ENCODE data around the gene CRACR2B. TPM values are rescaled to one million over a fixed set of nuclear protein-coding genes. Genes with fewer than 3 reads are reported as not detected.

The CRACR2B gene
- total and polyA plus RNA-seq, 2 of the 13 experiments (the other 11 are each of a cell fraction or from before 2014, with no cell fraction given), result 14.9 to 21.0 TPM

DNA sequence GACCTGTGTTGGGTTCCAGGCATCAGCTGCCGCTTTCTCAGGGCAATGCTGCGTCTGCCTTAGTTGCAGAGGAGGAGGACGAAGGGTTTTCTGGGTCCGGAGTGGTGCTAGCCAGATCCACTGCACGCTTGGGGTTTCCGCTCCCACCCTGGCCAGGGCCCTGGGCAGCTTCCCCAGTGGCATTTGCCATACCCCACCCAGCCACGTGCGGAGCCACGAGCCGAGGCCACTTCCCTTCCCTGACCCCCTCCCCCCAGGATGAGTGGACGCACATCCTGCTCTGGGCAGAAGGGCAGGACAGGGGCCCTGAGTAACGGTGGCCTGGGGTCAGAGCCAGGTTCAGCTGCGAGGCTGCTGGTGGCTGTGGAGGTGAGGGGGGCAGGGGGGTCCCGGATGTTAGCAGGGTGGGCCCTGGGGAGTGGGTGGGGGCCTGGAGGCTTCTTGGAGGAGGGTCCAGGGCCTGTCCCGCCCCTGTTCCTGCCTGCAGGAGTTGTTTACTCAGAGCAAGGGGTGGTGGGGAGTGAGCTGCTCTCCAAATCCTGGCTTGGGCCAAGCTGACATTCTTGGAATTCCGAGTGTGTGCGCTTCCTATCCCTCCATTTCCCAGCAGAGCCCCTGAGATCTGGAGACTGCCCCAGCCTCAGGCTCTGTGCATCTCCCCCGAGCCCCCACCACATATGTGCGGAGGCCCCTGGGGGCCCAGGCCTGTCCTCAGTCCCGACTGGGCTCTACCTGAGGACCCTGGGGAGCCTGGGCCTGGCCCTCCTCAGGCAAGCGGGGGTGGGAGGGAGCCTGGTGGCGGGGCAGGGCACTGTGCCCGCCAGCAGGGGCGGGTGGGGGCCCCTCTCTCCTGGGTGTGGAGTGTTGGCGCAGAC is 16.3 kb downstream of the CRACR2B start (continued):
- TF ChIP-seq, protein P1, sequence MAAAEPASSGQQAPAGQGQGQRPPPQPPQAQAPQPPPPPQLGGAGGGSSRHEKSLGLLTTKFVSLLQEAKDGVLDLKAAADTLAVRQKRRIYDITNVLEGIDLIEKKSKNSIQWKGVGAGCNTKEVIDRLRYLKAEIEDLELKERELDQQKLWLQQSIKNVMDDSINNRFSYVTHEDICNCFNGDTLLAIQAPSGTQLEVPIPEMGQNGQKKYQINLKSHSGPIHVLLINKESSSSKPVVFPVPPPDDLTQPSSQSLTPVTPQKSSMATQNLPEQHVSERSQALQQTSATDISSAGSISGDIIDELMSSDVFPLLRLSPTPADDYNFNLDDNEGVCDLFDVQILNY (CRISPR knock-in tag; conservative IDR thresholded peaks at IDR 0.05), result no peak
- TF ChIP-seq ZNF432 (CRISPR knock-in tag; IDR thresholded peaks at IDR 0.05; ENCODE audit: borderline replicate concordance), result no peak
- TF ChIP-seq SRSF9 (IDR thresholded peaks at IDR 0.05; ENCODE audit: borderline replicate concordance, insufficient read depth, low read depth, low read length, poor library complexity, severe bottlenecking), result no peak
- no peak for TF ChIP-seq TCF7L2 (IDR thresholded peaks at IDR 0.05; ENCODE audit: low read depth, low read length)
- no peak for TF ChIP-seq GABPA (IDR thresholded peaks at IDR 0.05; ENCODE audit: low read depth, low read length)
- peak; percentile 77 for TF ChIP-seq GABPA (CRISPR knock-in tag; IDR thresholded peaks at IDR 0.05; ENCODE audit: low read depth)
- TF ChIP-seq WIZ (CRISPR knock-in tag; IDR thresholded peaks at IDR 0.05), result no peak
- no peak for TF ChIP-seq ZNF777 (CRISPR knock-in tag; IDR thresholded peaks at IDR 0.05)
- TF ChIP-seq, protein P2, sequence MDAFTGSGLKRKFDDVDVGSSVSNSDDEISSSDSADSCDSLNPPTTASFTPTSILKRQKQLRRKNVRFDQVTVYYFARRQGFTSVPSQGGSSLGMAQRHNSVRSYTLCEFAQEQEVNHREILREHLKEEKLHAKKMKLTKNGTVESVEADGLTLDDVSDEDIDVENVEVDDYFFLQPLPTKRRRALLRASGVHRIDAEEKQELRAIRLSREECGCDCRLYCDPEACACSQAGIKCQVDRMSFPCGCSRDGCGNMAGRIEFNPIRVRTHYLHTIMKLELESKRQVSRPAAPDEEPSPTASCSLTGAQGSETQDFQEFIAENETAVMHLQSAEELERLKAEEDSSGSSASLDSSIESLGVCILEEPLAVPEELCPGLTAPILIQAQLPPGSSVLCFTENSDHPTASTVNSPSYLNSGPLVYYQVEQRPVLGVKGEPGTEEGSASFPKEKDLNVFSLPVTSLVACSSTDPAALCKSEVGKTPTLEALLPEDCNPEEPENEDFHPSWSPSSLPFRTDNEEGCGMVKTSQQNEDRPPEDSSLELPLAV (CRISPR knock-in tag; conservative IDR thresholded peaks at IDR 0.05; ENCODE audit: low read depth), result no peak
- TF ChIP-seq ZNF33A (CRISPR knock-in tag; IDR thresholded peaks at IDR 0.05; ENCODE audit: borderline replicate concordance), result no peak
- TF ChIP-seq MBD4 (IDR thresholded peaks at IDR 0.05; ENCODE audit: borderline replicate concordance, low read length), result no peak
- TF ChIP-seq, protein P3, sequence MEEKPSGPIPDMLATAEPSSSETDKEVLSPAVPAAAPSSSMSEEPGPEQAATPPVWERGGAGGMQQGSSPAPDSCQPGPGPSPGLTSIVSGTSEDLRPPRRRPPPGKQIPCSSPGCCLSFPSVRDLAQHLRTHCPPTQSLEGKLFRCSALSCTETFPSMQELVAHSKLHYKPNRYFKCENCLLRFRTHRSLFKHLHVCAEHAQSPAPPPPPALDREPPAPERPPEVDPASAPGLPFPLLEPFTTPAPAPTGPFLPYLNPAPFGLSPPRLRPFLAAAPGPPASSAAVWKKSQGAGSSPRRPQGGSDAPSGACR (CRISPR knock-in tag; IDR thresholded peaks at IDR 0.05), result no peak
- no peak for TF ChIP-seq ZNF260 (CRISPR knock-in tag; IDR thresholded peaks at IDR 0.05; ENCODE audit: borderline replicate concordance, low read depth)
- TF ChIP-seq MLLT10 (CRISPR knock-in tag; IDR thresholded peaks at IDR 0.05), result no peak
- no peak for TF ChIP-seq ZNF672 (CRISPR knock-in tag; IDR thresholded peaks at IDR 0.05)
- TF ChIP-seq, protein P4, sequence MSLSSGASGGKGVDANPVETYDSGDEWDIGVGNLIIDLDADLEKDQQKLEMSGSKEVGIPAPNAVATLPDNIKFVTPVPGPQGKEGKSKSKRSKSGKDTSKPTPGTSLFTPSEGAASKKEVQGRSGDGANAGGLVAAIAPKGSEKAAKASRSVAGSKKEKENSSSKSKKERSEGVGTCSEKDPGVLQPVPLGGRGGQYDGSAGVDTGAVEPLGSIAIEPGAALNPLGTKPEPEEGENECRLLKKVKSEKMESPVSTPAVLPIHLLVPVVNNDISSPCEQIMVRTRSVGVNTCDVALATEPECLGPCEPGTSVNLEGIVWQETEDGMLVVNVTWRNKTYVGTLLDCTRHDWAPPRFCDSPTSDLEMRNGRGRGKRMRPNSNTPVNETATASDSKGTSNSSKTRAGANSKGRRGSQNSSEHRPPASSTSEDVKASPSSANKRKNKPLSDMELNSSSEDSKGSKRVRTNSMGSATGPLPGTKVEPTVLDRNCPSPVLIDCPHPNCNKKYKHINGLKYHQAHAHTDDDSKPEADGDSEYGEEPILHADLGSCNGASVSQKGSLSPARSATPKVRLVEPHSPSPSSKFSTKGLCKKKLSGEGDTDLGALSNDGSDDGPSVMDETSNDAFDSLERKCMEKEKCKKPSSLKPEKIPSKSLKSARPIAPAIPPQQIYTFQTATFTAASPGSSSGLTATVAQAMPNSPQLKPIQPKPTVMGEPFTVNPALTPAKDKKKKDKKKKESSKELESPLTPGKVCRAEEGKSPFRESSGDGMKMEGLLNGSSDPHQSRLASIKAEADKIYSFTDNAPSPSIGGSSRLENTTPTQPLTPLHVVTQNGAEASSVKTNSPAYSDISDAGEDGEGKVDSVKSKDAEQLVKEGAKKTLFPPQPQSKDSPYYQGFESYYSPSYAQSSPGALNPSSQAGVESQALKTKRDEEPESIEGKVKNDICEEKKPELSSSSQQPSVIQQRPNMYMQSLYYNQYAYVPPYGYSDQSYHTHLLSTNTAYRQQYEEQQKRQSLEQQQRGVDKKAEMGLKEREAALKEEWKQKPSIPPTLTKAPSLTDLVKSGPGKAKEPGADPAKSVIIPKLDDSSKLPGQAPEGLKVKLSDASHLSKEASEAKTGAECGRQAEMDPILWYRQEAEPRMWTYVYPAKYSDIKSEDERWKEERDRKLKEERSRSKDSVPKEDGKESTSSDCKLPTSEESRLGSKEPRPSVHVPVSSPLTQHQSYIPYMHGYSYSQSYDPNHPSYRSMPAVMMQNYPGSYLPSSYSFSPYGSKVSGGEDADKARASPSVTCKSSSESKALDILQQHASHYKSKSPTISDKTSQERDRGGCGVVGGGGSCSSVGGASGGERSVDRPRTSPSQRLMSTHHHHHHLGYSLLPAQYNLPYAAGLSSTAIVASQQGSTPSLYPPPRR (CRISPR knock-in tag; IDR thresholded peaks at IDR 0.05; ENCODE audit: borderline replicate concordance), result peak; percentile 79; the same call in 1 of the 2 replicates
- TF ChIP-seq ZNF44 (CRISPR knock-in tag; IDR thresholded peaks at IDR 0.05), result no peak
- TF ChIP-seq HNRNPLL (IDR thresholded peaks at IDR 0.05; ENCODE audit: low read depth, low read length, poor library complexity, severe bottlenecking), result no peak

Measured in HepG2 (cell line).